ENCODE data around the gene RIN2.

Gene RIN2

DNA sequence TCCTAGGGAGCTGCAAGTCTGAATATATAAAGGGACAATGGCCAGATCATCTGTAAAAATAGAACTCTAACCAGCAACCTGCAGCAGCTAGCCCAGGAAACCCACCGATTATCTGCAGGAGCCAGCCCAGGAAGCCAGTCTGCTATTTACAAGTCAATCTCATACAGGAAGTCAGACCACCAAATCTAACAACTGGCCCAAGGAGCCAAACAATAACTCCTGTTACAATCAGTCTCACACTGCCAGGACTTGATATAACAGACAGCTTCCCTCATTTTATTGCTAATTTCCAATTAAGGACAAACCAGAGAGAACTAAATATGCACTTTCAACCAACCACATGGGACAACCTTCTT, 14.4 kb upstream of the RIN2 start:
- no peaks in the 10 kb centered on the region for H4K20me1 ChIP-seq (ENCODE audit: insufficient read depth, low read length)
- no peak overlapping the region for H2AFZ ChIP-seq (ENCODE audit: low read length)
- no peak overlapping the region for H3K4me3 ChIP-seq (ENCODE audit: low read depth, low read length, poor library complexity, severe bottlenecking)
- no peak overlapping the region for H3K4me2 ChIP-seq (ENCODE audit: low read length)
- no peak overlapping the region for H3K27ac ChIP-seq (ENCODE audit: low read depth, low read length, poor library complexity, severe bottlenecking)
- H3K9me3 ChIP-seq (ENCODE audit: low read length): no peaks in the 10 kb centered on the region
- TF ChIP-seq, protein P1, sequence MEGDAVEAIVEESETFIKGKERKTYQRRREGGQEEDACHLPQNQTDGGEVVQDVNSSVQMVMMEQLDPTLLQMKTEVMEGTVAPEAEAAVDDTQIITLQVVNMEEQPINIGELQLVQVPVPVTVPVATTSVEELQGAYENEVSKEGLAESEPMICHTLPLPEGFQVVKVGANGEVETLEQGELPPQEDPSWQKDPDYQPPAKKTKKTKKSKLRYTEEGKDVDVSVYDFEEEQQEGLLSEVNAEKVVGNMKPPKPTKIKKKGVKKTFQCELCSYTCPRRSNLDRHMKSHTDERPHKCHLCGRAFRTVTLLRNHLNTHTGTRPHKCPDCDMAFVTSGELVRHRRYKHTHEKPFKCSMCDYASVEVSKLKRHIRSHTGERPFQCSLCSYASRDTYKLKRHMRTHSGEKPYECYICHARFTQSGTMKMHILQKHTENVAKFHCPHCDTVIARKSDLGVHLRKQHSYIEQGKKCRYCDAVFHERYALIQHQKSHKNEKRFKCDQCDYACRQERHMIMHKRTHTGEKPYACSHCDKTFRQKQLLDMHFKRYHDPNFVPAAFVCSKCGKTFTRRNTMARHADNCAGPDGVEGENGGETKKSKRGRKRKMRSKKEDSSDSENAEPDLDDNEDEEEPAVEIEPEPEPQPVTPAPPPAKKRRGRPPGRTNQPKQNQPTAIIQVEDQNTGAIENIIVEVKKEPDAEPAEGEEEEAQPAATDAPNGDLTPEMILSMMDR (IDR thresholded peaks at IDR 0.05; ENCODE audit: low read length): no peak
- no peak for TF ChIP-seq EZH2 (IDR thresholded peaks at IDR 0.05; ENCODE audit: borderline replicate concordance, low read length)
- no peaks in the 10 kb centered on the region for H3K9me2 ChIP-seq (ENCODE audit: low read depth, low read length)
- no peak overlapping the region for H3K9ac ChIP-seq (ENCODE audit: low read length)
- no peaks in the 10 kb centered on the region for H3K36me3 ChIP-seq (ENCODE audit: insufficient read depth, low read length)
- H3K79me2 ChIP-seq (ENCODE audit: insufficient read depth, low read length): no peaks in the 10 kb centered on the region
- H3F3A ChIP-seq (ENCODE audit: insufficient read depth, low read length): no peaks in the 10 kb centered on the region
- no peaks in the 10 kb centered on the region for H3K4me1 ChIP-seq (ENCODE audit: insufficient read depth, low read length, severe bottlenecking)
- H3K27me3 ChIP-seq (ENCODE audit: insufficient read depth, low read length): no peaks in the 10 kb centered on the region; the same call in 1 of the 2 replicates

DNA sequence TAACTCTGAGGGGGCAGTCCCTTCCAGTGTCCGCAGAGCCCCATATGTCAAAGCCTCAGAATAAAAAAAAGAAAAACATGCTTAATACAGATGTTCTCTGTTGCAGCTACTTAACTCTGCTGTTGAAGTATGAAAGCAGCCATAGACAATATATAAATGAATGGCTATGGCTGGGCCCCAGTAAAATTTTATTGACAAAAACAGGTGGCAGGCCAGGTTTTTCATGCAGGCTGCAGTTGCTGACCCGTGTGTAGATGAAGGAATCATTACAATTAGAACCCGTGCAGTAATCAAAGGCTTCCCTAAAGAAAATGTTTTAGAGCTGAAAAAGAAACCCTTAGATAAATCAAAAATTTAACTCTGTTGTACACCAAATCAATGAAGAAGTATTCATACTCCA, 13.0 kb upstream of the RIN2 start:
- TF ChIP-seq EZH2 (IDR thresholded peaks at IDR 0.05; ENCODE audit: borderline replicate concordance, low read length): no peak
- TF ChIP-seq, protein P1 (IDR thresholded peaks at IDR 0.05; ENCODE audit: low read length): no peak
- H3K4me2 ChIP-seq (ENCODE audit: low read length): no peak overlapping the region
- no peak overlapping the region for H3K4me3 ChIP-seq (ENCODE audit: low read depth, low read length, poor library complexity, severe bottlenecking)
- no peaks in the 10 kb centered on the region for H3K4me1 ChIP-seq (ENCODE audit: insufficient read depth, low read length, severe bottlenecking)
- H2AFZ ChIP-seq (ENCODE audit: low read length): no peak overlapping the region
- no peak overlapping the region for H3K27ac ChIP-seq (ENCODE audit: low read depth, low read length, poor library complexity, severe bottlenecking)
- no peak overlapping the region for H3K9ac ChIP-seq (ENCODE audit: low read length)
- H3K36me3 ChIP-seq (ENCODE audit: insufficient read depth, low read length): no peaks in the 10 kb centered on the region
- H4K20me1 ChIP-seq (ENCODE audit: insufficient read depth, low read length): no peaks in the 10 kb centered on the region
- no peaks in the 10 kb centered on the region for H3K79me2 ChIP-seq (ENCODE audit: insufficient read depth, low read length)
- no peaks in the 10 kb centered on the region for H3K9me2 ChIP-seq (ENCODE audit: low read depth, low read length)
- no peaks in the 10 kb centered on the region; the same call in 1 of the 2 replicates for H3K27me3 ChIP-seq (ENCODE audit: insufficient read depth, low read length)
- no peaks in the 10 kb centered on the region; the same call in 1 of the 2 replicates for H3F3A ChIP-seq (ENCODE audit: insufficient read depth, low read length)
- H3K9me3 ChIP-seq (ENCODE audit: low read length): no peaks in the 10 kb centered on the region

DNA sequence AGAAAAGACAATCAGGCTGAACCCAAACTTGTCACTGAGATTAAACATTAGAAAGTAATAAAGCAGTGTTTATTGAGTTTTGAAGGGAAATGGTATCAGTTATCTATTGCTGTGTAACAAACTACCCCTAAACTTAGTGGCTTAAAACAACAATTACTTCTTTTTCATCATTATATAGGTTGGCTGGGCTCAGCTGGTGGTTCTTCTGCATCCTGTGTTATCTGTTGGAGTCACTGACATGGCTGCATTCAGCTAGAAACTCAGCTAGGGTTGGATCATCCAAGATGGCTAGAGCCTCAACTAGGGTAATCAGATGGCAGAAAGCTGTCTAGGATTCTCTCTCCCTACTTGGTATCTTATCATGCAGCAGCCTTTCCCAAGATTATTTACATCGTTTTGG, 12.5 kb upstream of the RIN2 start:
- Histone ChIP-seq H2AFZ (ENCODE audit: low read length) (no peak overlapping the region), H3K79me2 (ENCODE audit: insufficient read depth, low read length) (no peaks in the 10 kb centered on the region), H3K4me3 (ENCODE audit: low read depth, low read length, poor library complexity, severe bottlenecking) (no peak overlapping the region), H3K4me2 (ENCODE audit: low read length) (no peak overlapping the region), H4K20me1 (ENCODE audit: insufficient read depth, low read length) (no peaks in the 10 kb centered on the region), H3K9me2 (ENCODE audit: low read depth, low read length) (no peaks in the 10 kb centered on the region), H3K9ac (ENCODE audit: low read length) (no peak overlapping the region), H3K36me3 (ENCODE audit: insufficient read depth, low read length) (no peaks in the 10 kb centered on the region), H3F3A (ENCODE audit: insufficient read depth, low read length) (no peaks in the 10 kb centered on the region; the same call in 1 of the 2 replicates), H3K9me3 (ENCODE audit: low read length) (no peaks in the 10 kb centered on the region), H3K27me3 (ENCODE audit: insufficient read depth, low read length) (no peaks in the 10 kb centered on the region; the same call in 1 of the 2 replicates), H3K27ac (ENCODE audit: low read depth, low read length, poor library complexity, severe bottlenecking) (no peak overlapping the region), H3K4me1 (ENCODE audit: insufficient read depth, low read length, severe bottlenecking) (no peaks in the 10 kb centered on the region)
- TF ChIP-seq, protein P1 (IDR thresholded peaks at IDR 0.05; ENCODE audit: low read length): no peak
- TF ChIP-seq EZH2 (IDR thresholded peaks at IDR 0.05; ENCODE audit: borderline replicate concordance, low read length): no peak

Data from OCI-LY1 (cell line).